Measurements from ENCODE around the gene PDE9A. TPM values are rescaled to one million over a fixed set of nuclear protein-coding genes. Genes with fewer than 3 reads are reported as not detected.

Gene PDE9A
- polyA plus RNA-seq, 1 experiment = 0.09 TPM

DNA sequence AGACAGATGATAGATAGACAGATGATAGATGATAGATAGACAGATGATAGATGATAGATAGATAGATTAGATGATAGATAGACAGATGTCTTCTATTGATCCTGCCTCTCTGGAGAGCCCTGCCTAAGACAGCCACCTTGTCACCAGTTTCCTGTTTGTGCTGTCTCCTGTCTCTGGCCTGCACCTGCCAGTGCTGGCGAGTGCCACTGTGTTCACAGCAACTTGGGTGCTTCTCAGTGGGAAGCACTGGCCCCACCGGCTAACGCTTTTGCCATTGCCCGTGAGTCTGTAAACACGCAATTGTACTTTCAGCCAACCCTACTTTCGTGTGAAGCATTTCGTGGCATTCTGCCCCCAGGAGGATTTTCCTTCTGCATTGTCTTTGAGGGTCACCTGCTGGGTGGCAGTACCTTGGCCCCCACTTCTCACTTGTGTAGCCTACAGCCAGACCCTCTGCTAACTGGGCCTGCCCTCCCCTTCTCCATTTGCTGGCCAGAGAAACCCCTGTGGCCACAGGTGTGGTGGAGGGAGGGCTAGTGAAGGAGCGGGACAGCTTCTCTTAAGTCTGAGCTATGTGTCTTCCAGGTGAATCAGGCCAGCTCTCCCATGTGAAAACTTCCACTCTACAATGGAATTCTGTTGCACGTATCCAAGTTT, 23.4 kb upstream of the PDE9A start:
- Histone ChIP-seq H3K4me3 (ENCODE audit: low read depth, low read length) (no peak overlapping the region), H3K36me3 (ENCODE audit: control insufficient read depth, insufficient read depth, low read length) (no peaks in the 10 kb centered on the region), H3K27me3 (ENCODE audit: control insufficient read depth, insufficient read depth, low read length) (no peaks in the 10 kb centered on the region)
- CTCF ChIA-PET = no interaction called here
- DNase-seq (ENCODE audit: low read depth) = no peak
- TF ChIP-seq CTCF (IDR thresholded peaks at IDR 0.05; ENCODE audit: insufficient read depth, low read depth, low read length) = no peak
- POLR2A ChIA-PET = no interaction called here

DNA sequence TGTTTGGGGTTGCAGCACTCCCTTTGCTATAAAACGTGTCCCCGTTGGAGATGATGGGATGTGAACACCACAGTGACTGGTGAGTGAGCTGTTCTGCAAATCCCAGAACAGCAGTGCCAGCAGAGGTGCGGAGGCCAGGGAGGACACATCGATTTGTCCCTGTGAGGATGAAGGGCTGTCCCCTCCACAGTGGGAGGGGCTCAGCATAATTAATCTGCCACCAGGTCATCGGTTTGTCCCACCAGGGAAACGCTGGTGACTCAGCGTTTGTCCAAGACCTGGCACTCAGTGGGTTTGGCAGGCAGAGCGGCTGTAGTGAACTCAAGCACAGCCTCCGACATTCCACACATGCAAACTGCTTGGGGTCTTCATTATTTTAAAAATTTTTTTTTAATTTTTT, 22.8 kb upstream of the PDE9A start:
- no peak for TF ChIP-seq CTCF (IDR thresholded peaks at IDR 0.05; ENCODE audit: insufficient read depth, low read depth, low read length)
- no peak for DNase-seq (ENCODE audit: low read depth)
- H3K27me3 ChIP-seq (ENCODE audit: control insufficient read depth, insufficient read depth, low read length) = no peaks in the 10 kb centered on the region
- CTCF ChIA-PET = no interaction called here
- POLR2A ChIA-PET = no interaction called here
- no peak overlapping the region for H3K4me3 ChIP-seq (ENCODE audit: low read depth, low read length)
- no peaks in the 10 kb centered on the region for H3K36me3 ChIP-seq (ENCODE audit: control insufficient read depth, insufficient read depth, low read length)

DNA sequence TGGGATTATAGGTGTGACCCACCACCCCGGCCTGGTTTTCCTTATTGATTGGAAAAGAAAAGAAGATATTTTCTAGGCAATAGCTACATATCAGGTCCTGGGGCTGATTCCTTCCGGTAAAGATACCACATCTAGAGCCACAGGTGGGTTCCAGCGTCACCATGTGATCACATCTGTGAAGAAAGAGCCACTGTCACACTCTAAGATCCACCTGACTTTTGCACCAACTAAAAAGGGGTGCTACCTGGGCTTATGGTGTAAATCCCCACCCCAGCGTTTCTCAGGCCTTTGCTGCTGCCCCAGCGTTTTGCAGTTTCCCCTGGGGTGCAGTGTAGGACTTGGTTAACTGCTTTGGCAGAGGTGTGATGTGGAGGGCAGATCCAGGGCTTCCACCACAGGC, 22.3 kb upstream of the PDE9A start:
- ChIA-PET POLR2A (no interaction called here), CTCF (interaction anchor here (0.6 kb wide), 1 partner anchor 155 kb away, joined by 3 read pairs; no protein-coding TSS in a partner anchor)
- TF ChIP-seq CTCF (IDR thresholded peaks at IDR 0.05; ENCODE audit: insufficient read depth, low read depth, low read length) = no peak
- Histone ChIP-seq H3K27me3 (ENCODE audit: control insufficient read depth, insufficient read depth, low read length) (no peaks in the 10 kb centered on the region), H3K4me3 (ENCODE audit: low read depth, low read length) (no peak overlapping the region), H3K36me3 (ENCODE audit: control insufficient read depth, insufficient read depth, low read length) (no peaks in the 10 kb centered on the region)
- no peak for DNase-seq (ENCODE audit: low read depth)

DNA sequence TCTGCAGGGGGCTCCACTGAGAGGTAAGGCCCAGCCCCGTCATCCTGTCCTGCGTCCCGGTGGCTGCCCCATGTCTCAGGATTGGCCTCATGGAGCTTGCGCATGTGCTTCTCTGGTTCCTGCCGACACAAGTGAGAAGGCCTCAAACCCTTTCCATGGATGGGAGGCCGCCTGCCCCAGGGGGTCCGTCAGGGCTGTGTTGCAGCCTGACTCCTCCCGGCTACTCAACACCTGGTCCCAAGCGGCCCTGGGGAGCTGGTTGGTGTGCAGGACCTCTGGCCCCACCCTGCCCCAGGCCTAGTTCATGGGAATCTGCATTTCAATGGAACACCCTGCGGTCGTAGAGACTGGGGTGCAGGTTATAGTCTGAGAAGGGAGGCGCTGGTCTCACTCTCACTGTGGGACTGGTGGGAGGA, 21.1 kb upstream of the PDE9A start:
- no peak for DNase-seq (ENCODE audit: low read depth)
- no peak for TF ChIP-seq CTCF (IDR thresholded peaks at IDR 0.05; ENCODE audit: insufficient read depth, low read depth, low read length)
- H3K4me3 ChIP-seq (ENCODE audit: low read depth, low read length) = no peak overlapping the region
- H3K27me3 ChIP-seq (ENCODE audit: control insufficient read depth, insufficient read depth, low read length) = no peaks in the 10 kb centered on the region
- POLR2A ChIA-PET = no interaction called here
- CTCF ChIA-PET = no interaction called here
- no peaks in the 10 kb centered on the region for H3K36me3 ChIP-seq (ENCODE audit: control insufficient read depth, insufficient read depth, low read length)

DNA sequence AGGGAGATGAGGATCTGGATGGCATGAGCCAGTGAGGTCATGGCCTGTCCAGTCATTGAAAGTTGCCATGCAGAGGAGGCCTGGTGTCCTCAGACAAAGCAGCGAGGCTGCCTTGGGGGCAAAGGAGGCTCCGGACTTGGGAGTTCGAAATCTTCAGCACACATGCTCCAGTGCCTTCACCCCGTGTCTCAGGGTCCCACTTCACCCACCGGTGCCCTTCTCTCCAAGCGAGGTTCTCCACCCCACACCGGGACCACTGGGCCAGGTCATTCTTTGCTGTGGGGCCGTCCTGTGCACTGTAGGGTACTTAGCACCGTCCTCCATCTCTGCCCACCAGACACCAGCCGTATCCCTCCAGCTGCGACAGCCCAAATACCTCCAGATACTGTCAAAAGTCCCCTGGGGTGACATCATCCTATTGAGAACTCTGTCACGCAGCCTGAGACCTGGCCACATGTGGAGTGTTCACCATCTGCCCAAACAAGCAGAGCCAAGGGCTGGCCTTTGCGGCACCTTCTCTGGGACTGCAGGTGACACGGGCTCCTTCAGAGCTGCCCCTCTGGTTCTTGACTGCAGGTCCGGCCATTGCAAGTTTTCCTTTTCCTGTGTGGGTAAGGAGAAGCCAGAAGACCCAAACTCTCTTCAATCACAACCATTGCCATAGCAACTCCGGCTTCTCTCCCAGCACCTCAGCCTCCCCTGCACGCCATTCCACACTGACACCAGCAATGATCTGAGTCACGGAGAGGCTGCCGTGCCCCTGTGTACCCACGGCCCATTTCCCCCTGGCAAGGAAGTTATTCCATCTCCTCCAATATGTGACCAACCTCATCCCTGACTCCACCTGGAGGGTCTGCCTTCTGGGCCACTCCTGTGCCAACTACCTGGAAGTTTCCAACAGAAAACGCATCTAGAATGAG, 20.4 kb upstream of the PDE9A start:
- Histone ChIP-seq H3K27me3 (ENCODE audit: control insufficient read depth, insufficient read depth, low read length) (no peaks in the 10 kb centered on the region), H3K4me3 (ENCODE audit: low read depth, low read length) (no peak overlapping the region), H3K36me3 (ENCODE audit: control insufficient read depth, insufficient read depth, low read length) (no peaks in the 10 kb centered on the region)
- ChIA-PET POLR2A (no interaction called here), CTCF (no interaction called here)
- DNase-seq (ENCODE audit: low read depth) = no peak
- no peak for TF ChIP-seq CTCF (IDR thresholded peaks at IDR 0.05; ENCODE audit: insufficient read depth, low read depth, low read length)
